ENCODE data around the gene DENND4A.

Gene DENND4A

GRCh38 chr15:65660927-65661326 is 131.2 kb downstream of the DENND4A start:
- DNase-seq: no peak

- no peak for DNase-seq
These were observed 132.5 kb downstream of the DENND4A start for GRCh38 chr15:65659502-65660052.

- no peak for DNase-seq
These were observed 136.6 kb downstream of the DENND4A start for GRCh38 chr15:65655457-65655856.

- DNase-seq: peak in 1 of 2 experiments; percentile 37
These were observed 137.1 kb downstream of the DENND4A start for GRCh38 chr15:65655026-65655425.

GRCh38 chr15:65653801-65654521 is 138.1 kb downstream of the DENND4A start:
- DNase-seq: peak in 1 of 2 experiments; percentile 17

- DNase-seq: peak in 1 of 2 experiments; percentile 41
These were observed 138.8 kb downstream of the DENND4A start for GRCh38 chr15:65653341-65653740.

GRCh38 chr15:65651831-65652749 is 140.0 kb downstream of the DENND4A start:
- no peak for DNase-seq

- no peak for DNase-seq
These were observed 141.1 kb downstream of the DENND4A start for GRCh38 chr15:65651042-65651322.

GRCh38 chr15:65650312-65651041 is 141.6 kb downstream of the DENND4A start:
- no peak for DNase-seq

GRCh38 chr15:65646486-65646885 is 145.6 kb downstream of the DENND4A start:
- no peak for DNase-seq

GRCh38 chr15:65645392-65645791 is 146.7 kb downstream of the DENND4A start:
- DNase-seq: no peak

GRCh38 chr15:65644282-65644681 is 147.8 kb downstream of the DENND4A start:
- DNase-seq: no peak

- peak in 1 of 2 experiments; percentile 33 for DNase-seq
These were observed 149.5 kb downstream of the DENND4A start for GRCh38 chr15:65642594-65642993.

GRCh38 chr15:65641768-65642475 is 150.2 kb downstream of the DENND4A start:
- no peak for DNase-seq

- no peak for DNase-seq
These were observed 152.6 kb downstream of the DENND4A start for GRCh38 chr15:65639509-65639908.

- DNase-seq: peak; percentile 44 to 78
These were observed 153.4 kb downstream of the DENND4A start for GRCh38 chr15:65638681-65639089.

GRCh38 chr15:65638109-65638508 is 154.0 kb downstream of the DENND4A start:
- no peak for DNase-seq

- DNase-seq: no peak
These were observed 157.7 kb downstream of the DENND4A start for GRCh38 chr15:65634356-65634755.

GRCh38 chr15:65633752-65634151 is 158.3 kb downstream of the DENND4A start:
- DNase-seq: no peak

- no peak for DNase-seq
These were observed 159.2 kb downstream of the DENND4A start for GRCh38 chr15:65632780-65633375.

GRCh38 chr15:65631503-65631902 is 160.6 kb downstream of the DENND4A start:
- no peak for DNase-seq

- no peak for DNase-seq
These were observed 161.3 kb downstream of the DENND4A start for GRCh38 chr15:65630760-65631159.
